Activated T-cell treated with anti-CD3 and anti-CD28 coated beads for 4 hours (primary cell): ENCODE results near the gene MOB3C.

ENCODE experiments used
- DNase-seq: peaks from one replicate; pipeline ENCODE4 v3.0.0-alpha.2; 2020

The MOB3C gene

GRCh38 chr1:46603858-46604549 is 12.6 kb downstream of the MOB3C start, which contains the start of gene MKNK1:
Gene MKNK1 (minus strand): TSS chr1:46604268. CDS start chr1:46583327, 20,941 bp downstream.
- DNase-seq: peak; percentile 98

GRCh38 chr1:46603481-46603857 is 13.1 kb downstream of the MOB3C start:
- DNase-seq: no peak

GRCh38 chr1:46601257-46602007 is 15.2 kb downstream of the MOB3C start:
- no peak for DNase-seq

DNA sequence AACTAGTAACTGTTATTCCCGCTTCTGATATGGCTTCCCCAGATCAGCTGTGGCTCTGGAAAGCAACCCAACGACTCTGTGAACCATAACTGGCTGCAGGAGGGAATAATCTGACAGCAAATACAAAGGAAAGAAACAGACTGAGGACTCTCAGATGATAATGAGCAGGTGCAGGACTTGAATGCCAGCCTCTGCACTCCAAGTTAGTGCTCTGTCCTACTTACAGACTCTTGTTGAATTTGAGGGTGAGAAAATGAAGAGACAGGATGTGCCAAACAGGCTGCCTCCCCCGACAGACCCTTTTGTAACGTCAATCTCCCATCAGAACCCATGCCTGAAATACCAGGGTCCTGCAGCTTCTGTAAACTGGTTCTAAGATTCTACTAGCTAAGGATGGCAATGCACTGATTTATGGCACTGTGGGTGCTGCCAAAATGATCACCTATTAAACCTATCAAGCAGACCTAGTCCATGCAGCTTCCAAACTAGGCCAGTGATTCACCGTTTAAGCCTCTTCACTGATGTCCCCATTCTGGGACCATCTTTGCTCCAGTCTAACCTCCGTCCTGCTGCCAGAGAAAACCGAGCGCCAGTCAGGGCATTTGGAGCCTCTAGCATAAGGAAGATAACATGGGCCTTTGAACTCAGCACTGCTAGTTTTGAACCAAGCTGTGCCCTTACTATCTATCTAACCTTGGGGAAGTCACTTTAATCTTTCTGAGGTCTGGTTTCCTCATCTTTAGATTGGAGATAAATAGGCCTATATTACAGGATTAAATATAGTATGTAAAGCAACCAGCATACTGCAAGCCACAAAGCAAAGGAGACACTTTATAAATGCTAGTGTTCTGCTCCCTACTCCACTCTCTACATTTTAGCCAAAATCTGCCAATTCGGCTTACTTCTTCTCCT is 17.3 kb downstream of the MOB3C start:
- DNase-seq: no peak

DNA sequence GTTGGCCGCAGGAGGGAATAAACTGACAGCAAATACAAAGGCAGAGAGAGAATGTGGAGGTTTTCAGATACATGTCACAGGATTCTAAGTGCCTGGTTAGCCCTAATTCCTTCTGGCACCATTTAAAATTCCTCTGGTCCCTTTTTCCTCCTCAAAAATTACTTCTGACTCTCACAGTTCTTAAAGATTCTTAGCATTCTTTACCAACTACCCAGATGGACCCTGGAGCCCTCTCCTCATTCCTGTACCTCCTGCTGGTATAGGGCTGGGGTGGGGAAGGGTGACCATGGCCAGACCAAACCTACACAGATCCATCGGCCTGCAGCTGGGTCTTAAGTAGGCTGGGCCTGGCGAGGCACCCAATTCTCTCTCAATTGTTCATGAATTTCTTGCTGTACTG is 19.8 kb downstream of the MOB3C start:
- no peak for DNase-seq

DNA sequence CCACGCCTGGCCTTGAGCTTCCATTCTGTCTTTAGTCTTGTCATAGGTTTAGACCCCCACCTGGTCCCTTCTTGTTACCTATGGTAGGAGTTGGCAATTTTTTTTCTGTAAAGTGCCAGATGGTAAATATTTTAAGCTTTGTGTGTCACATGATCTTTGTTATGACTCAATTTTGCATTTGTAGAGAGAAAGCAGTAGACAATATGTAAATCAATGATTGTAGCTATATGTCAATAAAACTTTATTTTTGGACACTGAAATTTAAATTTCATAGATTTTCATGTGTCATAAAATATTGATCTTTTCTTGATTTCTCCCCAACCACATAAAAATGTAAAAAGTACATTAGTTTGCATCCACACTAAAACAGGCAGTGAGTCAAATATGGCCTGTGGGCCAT is 20.6 kb downstream of the MOB3C start:
- no peak for DNase-seq

DNA sequence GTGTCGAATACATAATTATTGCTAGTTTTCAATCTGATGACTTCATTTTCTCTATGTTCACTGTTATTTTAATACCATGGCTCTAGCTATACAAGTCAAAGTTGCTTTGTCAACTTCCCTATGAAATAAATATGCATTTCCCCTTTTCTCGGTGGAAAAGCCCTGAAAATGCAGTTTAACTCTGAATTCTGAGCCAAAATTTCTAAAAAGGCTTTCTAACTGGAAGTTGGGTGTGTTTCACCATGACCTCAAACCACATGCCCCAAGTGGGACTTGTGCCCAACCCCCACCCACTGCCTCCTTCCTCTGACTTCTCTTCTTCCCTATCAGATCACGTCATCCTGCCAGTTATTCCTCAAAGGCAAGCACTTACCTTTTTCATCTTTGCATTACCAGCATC is 21.5 kb downstream of the MOB3C start:
- DNase-seq: no peak

DNA sequence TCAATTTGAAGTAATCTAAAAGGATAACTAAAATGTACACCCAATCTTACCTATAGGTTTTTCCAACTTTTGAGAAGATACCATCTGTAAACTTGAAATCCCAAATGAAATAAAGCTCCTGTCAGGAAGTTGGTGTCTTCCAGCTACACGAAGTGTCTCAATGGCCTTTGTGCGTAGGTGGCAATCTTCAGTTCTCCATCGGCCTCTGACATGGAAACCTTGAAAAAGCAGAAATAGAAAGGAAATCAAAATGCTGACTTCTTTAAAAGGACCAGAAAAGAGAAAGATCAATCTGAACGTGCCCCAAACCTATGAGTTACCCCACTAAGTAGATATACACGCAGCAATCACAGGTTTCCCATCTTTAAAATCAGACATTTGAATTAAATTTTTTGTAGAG is 22.5 kb downstream of the MOB3C start:
- no peak for DNase-seq

DNA sequence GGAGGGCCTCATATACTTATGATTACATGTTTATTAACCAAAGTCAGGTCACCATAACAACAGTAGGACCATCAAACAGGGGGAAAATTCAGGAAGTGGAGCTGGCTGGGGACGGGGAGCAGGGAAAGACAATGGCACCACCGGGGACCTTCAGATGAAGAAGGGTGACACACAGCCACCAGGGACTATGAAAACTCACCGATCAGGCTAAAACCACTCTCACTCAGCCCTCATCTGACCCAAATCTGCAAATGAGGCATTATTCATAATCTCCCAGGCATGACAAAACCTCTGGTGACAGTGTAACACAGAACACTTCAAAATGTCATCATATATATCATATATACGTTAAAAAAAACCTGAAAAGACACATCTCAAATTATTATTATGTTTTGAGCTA is 23.8 kb downstream of the MOB3C start:
- no peak for DNase-seq

DNA sequence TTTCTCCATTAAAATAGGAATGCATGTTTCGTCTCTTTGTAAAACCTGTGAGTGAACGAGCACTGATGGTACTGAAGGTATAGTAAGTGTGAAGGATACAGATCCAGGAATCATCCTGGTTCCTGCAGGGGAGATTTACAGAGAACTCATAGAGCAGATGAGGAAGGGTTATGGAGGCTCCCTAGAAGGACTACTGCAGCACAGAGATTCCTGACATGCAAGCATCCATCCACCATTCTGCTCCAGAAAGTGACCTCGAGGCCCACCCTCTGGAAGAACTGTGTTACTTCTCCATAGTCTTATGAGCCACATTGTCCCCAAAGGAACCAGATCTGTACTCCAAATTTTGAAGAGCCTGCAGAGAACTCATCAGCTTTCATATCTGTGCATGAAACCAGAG is 27.1 kb downstream of the MOB3C start:
- no peak for DNase-seq

DNA sequence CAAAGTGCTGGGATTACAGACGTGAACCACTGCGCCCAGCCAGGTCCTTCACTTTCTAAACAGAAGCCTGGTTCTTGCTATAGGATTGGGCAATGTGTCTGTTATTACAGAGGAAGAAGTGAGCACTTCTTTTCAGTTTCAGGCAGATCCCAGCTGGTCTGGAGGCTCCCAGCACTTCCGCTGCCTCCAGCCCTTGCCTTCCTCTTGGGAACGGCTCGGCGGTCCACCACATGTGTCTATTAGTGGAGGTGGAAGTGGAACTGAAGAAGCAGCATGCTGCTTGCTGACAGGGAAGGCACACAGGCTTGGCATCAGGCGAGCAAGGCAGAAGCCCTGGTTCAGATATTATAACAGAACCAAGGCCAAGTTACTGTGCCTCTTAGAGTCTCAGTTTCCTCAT is 29.5 kb downstream of the MOB3C start:
- no peak for DNase-seq

GRCh38 chr1:46585312-46585938 is 31.2 kb downstream of the MOB3C start:
- no peak for DNase-seq

DNA sequence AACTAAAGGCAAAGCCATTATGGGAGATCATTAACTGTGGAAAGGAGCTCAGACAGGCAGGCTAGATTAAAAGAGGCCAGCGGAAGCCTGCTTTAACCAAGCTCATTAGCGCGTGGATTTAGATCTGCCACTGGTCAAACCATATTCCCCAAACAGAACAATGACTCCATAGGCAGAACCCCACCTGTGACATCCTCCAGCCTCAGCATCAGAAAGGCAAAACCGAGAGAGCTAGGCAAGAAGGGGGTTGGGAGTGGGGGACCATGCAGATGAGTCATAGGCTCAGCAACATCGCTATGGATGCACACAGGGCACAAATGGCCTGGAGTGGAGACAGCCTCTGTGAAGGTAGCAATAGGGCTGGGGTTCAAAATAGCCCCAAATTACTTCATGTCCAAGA is 33.1 kb downstream of the MOB3C start:
- DNase-seq: no peak

- no peak for DNase-seq
Measured at GRCh38 chr1:46582972-46583371, 33.6 kb downstream of the MOB3C start.

GRCh38 chr1:46581681-46582455 is 34.7 kb downstream of the MOB3C start:
- DNase-seq: no peak

- no peak for DNase-seq
Measured at GRCh38 chr1:46580140-46580903, 36.3 kb downstream of the MOB3C start.

DNA sequence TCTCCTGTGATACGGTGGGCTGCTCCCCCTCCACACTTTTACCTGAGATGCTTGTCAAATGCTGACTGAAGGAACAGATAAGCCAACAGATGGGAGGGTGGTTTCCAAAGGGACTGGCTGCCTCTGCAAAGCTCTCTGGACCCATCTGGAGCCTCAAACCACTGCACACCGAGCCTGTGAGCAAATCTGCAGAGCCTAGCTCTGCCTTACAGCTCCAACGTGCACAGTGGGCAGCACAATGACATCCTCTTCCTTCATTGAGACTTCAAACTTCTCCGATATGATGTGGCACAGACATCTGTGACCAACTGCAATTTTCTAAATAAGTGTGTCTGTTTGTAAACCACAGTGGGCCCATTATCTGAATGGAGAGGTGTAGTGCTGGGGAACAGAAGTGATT is 38.9 kb downstream of the MOB3C start:
- no peak for DNase-seq

- DNase-seq: no peak
Measured at GRCh38 chr1:46576596-46576995, 40.0 kb downstream of the MOB3C start.

DNA sequence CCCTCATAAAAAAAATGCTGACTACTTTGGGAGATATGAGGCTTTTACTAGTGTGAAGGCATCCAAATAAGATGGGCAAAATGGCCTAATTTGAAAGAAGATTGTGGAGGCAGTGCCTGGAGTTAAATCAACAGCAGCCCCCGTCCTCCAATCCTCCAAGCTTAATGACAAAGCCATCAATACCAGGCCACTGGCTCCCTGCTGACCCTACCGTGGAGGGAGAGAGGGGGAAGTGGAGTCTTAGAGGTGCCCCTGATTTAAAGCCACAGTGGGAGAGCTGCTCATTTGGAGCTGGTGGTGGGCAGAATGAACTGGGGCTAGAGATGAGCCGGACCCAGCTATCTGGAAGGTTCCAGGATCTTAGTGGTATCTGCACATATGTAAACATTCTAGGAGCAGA is 40.8 kb downstream of the MOB3C start:
- DNase-seq: no peak

- no peak for DNase-seq
Measured at GRCh38 chr1:46575300-46575699, 41.3 kb downstream of the MOB3C start.

DNA sequence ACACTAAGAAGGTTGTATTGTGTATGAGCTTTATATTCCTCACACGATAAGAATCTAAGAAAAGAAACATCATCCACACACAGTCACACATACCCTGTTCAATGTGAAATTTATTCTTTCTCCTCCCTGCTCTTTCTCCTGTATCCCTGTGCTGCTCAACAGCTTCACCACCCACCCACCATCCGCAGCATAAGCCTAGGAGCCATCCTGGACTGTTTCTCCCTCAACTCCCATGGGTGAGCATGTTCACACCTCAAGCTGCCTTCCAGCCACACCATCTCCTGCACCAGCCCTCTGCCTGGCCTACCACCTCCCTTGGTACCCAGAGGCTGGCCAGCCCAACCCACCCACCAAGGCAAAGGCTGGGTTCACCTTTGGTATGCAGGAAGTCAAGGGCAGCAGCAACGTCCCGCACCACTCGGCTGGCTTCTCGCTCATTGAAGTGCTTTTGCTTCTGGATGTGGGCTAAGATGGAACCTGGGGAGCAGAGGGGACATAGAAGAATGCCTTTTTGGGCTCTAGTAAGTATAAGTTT is 44.9 kb downstream of the MOB3C start:
- no peak for DNase-seq
